NB4 (cell line): Measurements from ENCODE around the gene NT5C1A.

Source experiments
- DNase-seq: peaks from one replicate; pipeline ENCODE4 v3.0.0; 2010; ENCODE audit warnings: low read depth
- H3K4me3 ChIP-seq: one replicate; pipeline ENCODE4 v1.5.1; 2011; ENCODE audit warnings: mild to moderate bottlenecking, low read depth, low read length, moderate library complexity
- CTCF ChIP-seq: IDR thresholded peaks from one replicate; pipeline ENCODE4 v1.5.1; 2012; ENCODE audit warnings: low read depth, low read length
- MYC ChIP-seq: IDR thresholded peaks from 2 replicates; pipeline ENCODE4 v1.6.1; 2011; ENCODE audit warnings: low read depth, low read length
- POLR2A ChIP-seq: IDR thresholded peaks from 2 replicates; pipeline ENCODE4 v1.6.1; 2011; ENCODE audit warnings: mild to moderate bottlenecking; ENCODE audit not compliant: insufficient read length; ENCODE audit errors: extremely low read depth
- TF ChIP-seq, protein P1 (sequence below): IDR thresholded peaks from 2 replicates; pipeline ENCODE4 v1.6.1; 2011; ENCODE audit warnings: low read depth, low read length

The NT5C1A gene

GRCh38 chr1:39699419-39699818 is 27.5 kb upstream of the NT5C1A start:
- TF ChIP-seq MYC (no peak), CTCF (no peak), POLR2A (no peak)
- TF ChIP-seq, protein P1, sequence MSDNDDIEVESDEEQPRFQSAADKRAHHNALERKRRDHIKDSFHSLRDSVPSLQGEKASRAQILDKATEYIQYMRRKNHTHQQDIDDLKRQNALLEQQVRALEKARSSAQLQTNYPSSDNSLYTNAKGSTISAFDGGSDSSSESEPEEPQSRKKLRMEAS, result no peak

DNA sequence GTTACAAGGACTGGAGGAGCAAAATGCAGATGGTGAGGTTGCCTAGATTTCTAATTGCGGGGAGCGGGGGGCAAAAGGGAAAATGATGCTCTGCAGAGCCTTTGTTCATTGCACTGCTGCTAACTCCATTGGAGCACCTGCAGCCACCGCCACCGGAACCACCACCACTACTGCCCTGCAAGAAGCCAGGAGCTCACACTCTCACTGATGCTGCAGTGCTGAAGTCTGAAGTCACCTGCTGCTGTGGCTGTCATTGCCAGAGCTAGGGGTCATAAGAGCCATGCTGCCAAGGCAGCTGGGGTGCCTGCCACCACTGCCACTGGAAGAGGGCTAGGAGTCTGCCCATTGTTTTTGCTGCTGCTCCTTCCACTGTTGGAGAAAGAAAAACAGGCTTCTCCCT is 26.7 kb upstream of the NT5C1A start:
- no peak overlapping the region for H3K4me3 ChIP-seq
- DNase-seq, result no peak
- TF ChIP-seq CTCF, result no peak
- TF ChIP-seq POLR2A, result no peak
- TF ChIP-seq MYC, result no peak
- TF ChIP-seq, protein P1, result no peak

More at GRCh38 chr1:39699419-39699818, 27.5 kb upstream of the NT5C1A start:
- DNase-seq, result no peak
- H3K4me3 ChIP-seq, result no peak overlapping the region

- DNase-seq, result no peak
- TF ChIP-seq, protein P1, result no peak
- TF ChIP-seq MYC (no peak), POLR2A (no peak), CTCF (no peak)
- no peak overlapping the region for H3K4me3 ChIP-seq
Observed at GRCh38 chr1:39696448-39696847, 24.5 kb upstream of the NT5C1A start.

DNA sequence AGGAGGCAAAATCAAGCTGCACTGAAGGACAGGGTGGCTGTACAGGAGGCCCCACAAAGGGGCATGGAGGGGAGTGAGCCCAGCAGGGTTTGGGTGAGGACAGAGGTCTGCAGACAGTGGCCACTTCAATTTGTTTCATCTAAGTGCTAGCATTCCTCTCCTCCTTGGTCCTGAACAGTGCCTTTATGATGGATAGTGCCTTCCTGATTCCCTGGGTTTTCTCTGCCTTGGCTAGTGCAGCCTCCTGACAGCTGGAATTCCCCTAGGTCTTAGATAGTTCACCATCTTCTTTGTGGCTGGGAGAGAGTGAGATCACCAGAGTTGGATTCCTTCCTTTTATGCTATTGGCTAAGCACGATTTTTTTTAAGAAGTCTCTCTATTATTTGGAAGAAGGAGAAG is 23.1 kb upstream of the NT5C1A start:
- TF ChIP-seq POLR2A, result no peak
- TF ChIP-seq, protein P1, result no peak
- no peak for TF ChIP-seq MYC
- no peak for TF ChIP-seq CTCF
- no peak overlapping the region for H3K4me3 ChIP-seq
- DNase-seq, result no peak

GRCh38 chr1:39694026-39694425 is 22.1 kb upstream of the NT5C1A start:
- TF ChIP-seq, protein P1, result no peak
- TF ChIP-seq MYC, result no peak
- TF ChIP-seq CTCF, result no peak
- TF ChIP-seq POLR2A, result no peak
- no peak overlapping the region for H3K4me3 ChIP-seq
- DNase-seq, result no peak
